Spleen (tissue), 7 donors: Measurements from ENCODE around the gene PACRG.

Source experiments
- CTCF ChIP-seq, 11 experiments: fragments of 200-600 bp in 7 of 11; fragments of 450-650 bp in 4 of 11; sonication (generic) in 4 of 11; IDR thresholded peaks in 8 of 11; conservative IDR thresholded peaks in 3 of 11; 1 replicate in 7 of 11; 2 replicates in 4 of 11; pipeline versions ENCODE4 v1.4.0 to v1.8.0; 2016 to 2021; ENCODE audit warnings: antibody characterized with exemption in 11 of 11, inconsistent platforms in 4 of 11, mild to moderate bottlenecking in 1 of 11
- POLR2A ChIP-seq, 3 donors: fragments of 450-650 bp; IDR thresholded peaks; one replicate each; pipeline ENCODE4 v1.5.1; 2017; ENCODE audit warnings: antibody characterized with exemption in 3 of 3, mild to moderate bottlenecking in 1 of 3
- POLR2AphosphoS5 ChIP-seq, 3 donors: sonication (generic); formaldehyde crosslinking; IDR thresholded peaks; one replicate each; pipeline ENCODE4 v1.5.1; 2017; ENCODE audit warnings: antibody characterized with exemption in 3 of 3
- donor health status: DM: no; HTN: no; CAD: no; lungs with moderate emphysema.
- donor health status: DM: no; HTN: no; CAD: no.
- donor health status: DM: no; HTN: no; CAD: no.

GRCh38 chr6:162999575-163000285 lies 272.0 kb downstream of the PACRG start:
- TF ChIP-seq CTCF (IDR thresholded peaks at IDR 0.05 in 8 of 11, conservative IDR thresholded peaks at IDR 0.05 in 3 of 11) = no peak
- TF ChIP-seq POLR2A (IDR thresholded peaks at IDR 0.05) = no peak
- no peak for TF ChIP-seq POLR2AphosphoS5 (IDR thresholded peaks at IDR 0.05)
